Tibial nerve (tissue), 4 donors: Measurements from ENCODE around the gene MTFP1. TPM values are rescaled to one million over a fixed set of nuclear protein-coding genes. Genes with fewer than 3 reads are reported as not detected.

Source experiments
- DNase-seq, 2 donors: peaks; one replicate each; pipeline ENCODE4 v3.0.0-alpha.2; 2019; ENCODE audit warnings: low spot score in 2 of 2
- H3K27ac ChIP-seq, 4 donors: fragments of 200-600 bp; sonication (generic) in 3 of 4; one replicate each; pipeline ENCODE4 v1.5.1; 2017 to 2019; ENCODE audit warnings: mild to moderate bottlenecking in 1 of 4
- H3K27me3 ChIP-seq, 2 donors: fragments of 200-600 bp; sonication (generic) in 1 of 2; one replicate each; pipeline versions ENCODE4 v1.5.1 to v1.6.0; 2017 to 2019
- H3K36me3 ChIP-seq, 3 donors: fragments of 200-600 bp; sonication (generic); one replicate each; pipeline ENCODE4 v1.5.1; 2018 to 2019
- H3K4me1 ChIP-seq, 4 donors: fragments of 200-600 bp; sonication (generic) in 3 of 4; one replicate each; pipeline ENCODE4 v1.5.1; 2017 to 2019
- H3K4me3 ChIP-seq, 4 donors: fragments of 200-600 bp; sonication (generic) in 3 of 4; one replicate each; pipeline ENCODE4 v1.5.1; 2017 to 2019; ENCODE audit warnings: mild to moderate bottlenecking in 1 of 4, moderate library complexity in 1 of 4
- H3K9me3 ChIP-seq, 4 donors: fragments of 200-600 bp; sonication (generic) in 3 of 4; one replicate each; pipeline ENCODE4 v1.5.1; 2017 to 2019
- CTCF ChIP-seq, 5 experiments: fragments of 200-600 bp in 3 of 5; fragments of 450-650 bp in 2 of 5; sonication (generic) in 3 of 5; IDR thresholded peaks; one replicate each; pipeline ENCODE4 v1.5.1; 2016 to 2019; ENCODE audit warnings: antibody characterized with exemption in 5 of 5, mild to moderate bottlenecking in 3 of 5, moderate library complexity in 2 of 5
- EP300 ChIP-seq, 2 donors: sonication (generic); formaldehyde crosslinking; IDR thresholded peaks; one replicate each; pipeline ENCODE4 v1.6.1; 2017; ENCODE audit warnings: antibody characterized with exemption in 2 of 2, mild to moderate bottlenecking in 1 of 2
- POLR2A ChIP-seq, 2 donors: fragments of 450-650 bp; IDR thresholded peaks; one replicate each; pipeline ENCODE4 v1.6.1; 2017; ENCODE audit warnings: antibody characterized with exemption in 2 of 2, mild to moderate bottlenecking in 2 of 2, moderate library complexity in 2 of 2
- WGBS, 2 donors: methylation state at CpG; one replicate each; pipeline ENCODE4 v1.1.5; 2018; 5-methylcytosine and 5-hydroxymethylcytosine counted together
- small RNA-seq: library from RNA; depleted of rRNA; stranded (forward); fragments of <200 nt; gene quantifications from one replicate; pipeline ENCODE3, GENCODE V24; 2016
- total RNA-seq, 4 donors: library from RNA; depleted of rRNA; stranded (reverse); fragments of >200 nt; gene quantifications; one replicate each; pipeline ENCODE4 v1.1.0, GENCODE V29; 2016

MTFP1 gene
- total RNA-seq, 4 donors from 2014 or later, result 2.2 to 12.7 (median 7.3) TPM

DNA sequence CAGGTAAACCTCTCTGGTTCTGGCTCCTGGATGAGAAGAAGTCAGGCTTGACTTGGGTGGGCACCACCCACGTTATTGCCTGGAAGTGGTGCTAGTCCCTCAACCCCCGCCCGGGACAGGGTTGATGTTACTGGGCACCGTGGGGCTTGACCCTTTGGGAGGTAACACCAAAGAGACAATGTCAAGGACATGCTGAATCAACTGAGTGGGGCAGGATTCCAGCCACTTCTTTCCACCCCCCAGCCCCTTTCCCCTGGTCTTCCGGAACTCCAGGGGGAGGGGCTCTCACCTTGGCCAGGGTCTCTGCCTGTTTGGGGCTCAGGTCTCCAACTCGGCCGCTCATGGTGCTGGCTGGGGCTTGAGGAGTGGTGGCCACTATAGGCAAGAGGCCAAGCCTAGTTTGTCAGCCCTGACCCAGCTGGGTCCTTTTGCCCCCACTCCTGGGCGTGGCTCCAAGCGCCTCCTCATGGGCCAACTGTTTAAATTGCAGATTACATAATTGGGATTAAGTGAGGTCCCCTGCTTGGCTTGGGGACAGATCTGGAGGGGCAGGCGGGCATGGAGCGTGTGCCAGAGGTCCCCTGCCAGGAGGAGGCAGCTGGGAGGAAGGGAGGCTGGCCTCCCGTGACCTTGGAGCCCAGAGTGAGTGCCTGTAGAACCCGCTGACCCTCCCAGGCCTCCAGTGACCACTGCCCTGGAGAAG lies 46.2 kb downstream of the MTFP1 start, which contains the start of gene SEC14L3:
Gene SEC14L3 (minus strand): TSS at position 402 of the 703 bp plus-strand sequence. CDS start 59 bp downstream, at position 343.
- 49 to 64% methylated on average over 13 of the region's 13 CpGs for WGBS, 2 donors
- TF ChIP-seq CTCF (IDR thresholded peaks at IDR 0.05) (no peak), EP300 (IDR thresholded peaks at IDR 0.05) (no peak), POLR2A (IDR thresholded peaks at IDR 0.05) (no peak)
- no peak within 1 kb of the TSS for H3K27ac ChIP-seq
- no peaks in the 10 kb centered on the region for H3K4me1 ChIP-seq
- no peak for DNase-seq
- no peaks in the 10 kb centered on the region for H3K36me3 ChIP-seq
- no peak within 1 kb of the TSS for H3K4me3 ChIP-seq
- H3K27me3 ChIP-seq, result peaks cover 0 to 4% of the 10 kb centered on the region in 2 donors
- no peaks in the 10 kb centered on the region for H3K9me3 ChIP-seq

GRCh38 chr22:30472994-30473720 lies 47.6 kb downstream of the MTFP1 start:
- no peak overlapping the region for H3K27ac ChIP-seq
- no peaks in the 10 kb centered on the region for H3K9me3 ChIP-seq
- DNase-seq, result no peak
- TF ChIP-seq CTCF (IDR thresholded peaks at IDR 0.05) (no peak), EP300 (IDR thresholded peaks at IDR 0.05) (no peak), POLR2A (IDR thresholded peaks at IDR 0.05) (no peak)
- WGBS, 2 donors, result 71 to 75% methylated on average over 4 of the region's 4 CpGs
- peaks cover 0 to 4% of the 10 kb centered on the region in 2 donors for H3K27me3 ChIP-seq
- no peaks in the 10 kb centered on the region for H3K4me1 ChIP-seq
- H3K4me3 ChIP-seq, result no peak overlapping the region
- H3K36me3 ChIP-seq, result no peaks in the 10 kb centered on the region

- 95% methylated on average over 4 of the region's 4 CpGs for WGBS, 2 donors
- no peak for DNase-seq
- Histone ChIP-seq H3K27ac (no peak overlapping the region), H3K36me3 (no peaks in the 10 kb centered on the region), H3K4me3 (no peak overlapping the region), H3K4me1 (no peaks in the 10 kb centered on the region), H3K27me3 (peaks cover 0 to 4% of the 10 kb centered on the region in 2 donors), H3K9me3 (no peaks in the 10 kb centered on the region)
- TF ChIP-seq EP300 (IDR thresholded peaks at IDR 0.05), result no peak
- TF ChIP-seq POLR2A (IDR thresholded peaks at IDR 0.05), result no peak
- no peak for TF ChIP-seq CTCF (IDR thresholded peaks at IDR 0.05)
These were observed 48.6 kb downstream of the MTFP1 start for GRCh38 chr22:30474121-30474520.

- Histone ChIP-seq H3K4me1 (no peaks in the 10 kb centered on the region), H3K27ac (no peak overlapping the region), H3K27me3 (peaks cover 0 to 4% of the 10 kb centered on the region in 2 donors), H3K4me3 (no peak overlapping the region), H3K9me3 (no peaks in the 10 kb centered on the region), H3K36me3 (no peaks in the 10 kb centered on the region)
- no peak for DNase-seq
- WGBS, 2 donors, result 46 to 47% methylated on average over 6 of the region's 6 CpGs
- TF ChIP-seq POLR2A (IDR thresholded peaks at IDR 0.05), result no peak
- no peak for TF ChIP-seq CTCF (IDR thresholded peaks at IDR 0.05)
- TF ChIP-seq EP300 (IDR thresholded peaks at IDR 0.05), result no peak
These were observed 49.3 kb downstream of the MTFP1 start for GRCh38 chr22:30474683-30475424.

Small RNA genes lying within 50 kb of the gene (small RNA-seq; reads per million reads assigned to genes)
- not detected for gene AC004832.3
- not detected for gene RNU6-564P

Other genes starting within 250 kb of the MTFP1 start
- under 1 TPM; 0.30 to 0.84 (median 0.72) TPM for gene LIF, start 179.0 kb upstream of the MTFP1 start, total RNA-seq
- gene OSM, start 158.9 kb upstream of the MTFP1 start, total RNA-seq, result 10 to 100 TPM in 1 of 4 donors, 1 to 10 TPM in 3; 1.4 to 19.7 (median 4.2) TPM
- 10 to 100 TPM; 38.7 to 57.9 (median 45.3) TPM for gene CASTOR1, start 136.3 kb upstream of the MTFP1 start, total RNA-seq
- 10 to 100 TPM; 46.8 to 63.9 (median 52.1) TPM for gene TBC1D10A, start 98.8 kb upstream of the MTFP1 start, total RNA-seq
- 10 to 100 TPM; 76.2 to 98.1 (median 91.7) TPM for gene SF3A1, start 68.9 kb upstream of the MTFP1 start, total RNA-seq
- 10 to 100 TPM in 1 of 4 donors, 1 to 10 TPM in 3; 1.0 to 10.5 (median 5.2) TPM for gene CCDC157, start 68.8 kb upstream of the MTFP1 start, total RNA-seq
- 10 to 100 TPM; 19.9 to 42.4 (median 25.2) TPM for gene RNF215, start 38.4 kb upstream of the MTFP1 start, total RNA-seq
- 10 to 100 TPM; 10.0 to 29.1 (median 12.4) TPM for gene SEC14L2, start 28.8 kb upstream of the MTFP1 start, total RNA-seq
- not detected for gene SEC14L3, start 46.2 kb downstream of the MTFP1 start, total RNA-seq
- gene SEC14L4, start 79.9 kb downstream of the MTFP1 start, total RNA-seq, result under 1 TPM in 1 of 4 donors, not detected in 3; 0.30 TPM
- gene SEC14L6, start 121.0 kb downstream of the MTFP1 start, total RNA-seq, result 1 to 10 TPM in 1 of 4 donors, under 1 TPM in 3; 0.21 to 3.3 (median 0.94) TPM
- 10 to 100 TPM; 17.4 to 22.2 (median 18.8) TPM for gene GAL3ST1, start 148.9 kb downstream of the MTFP1 start, total RNA-seq
- gene PES1, start 166.1 kb downstream of the MTFP1 start, total RNA-seq, result 10 to 100 TPM; 53.9 to 74.7 (median 70.3) TPM
- 10 to 100 TPM; 38.2 to 56.1 (median 43.8) TPM for gene TCN2, start 181.4 kb downstream of the MTFP1 start, total RNA-seq
- 10 to 100 TPM in 1 of 4 donors, 1 to 10 TPM in 3; 6.1 to 15.0 (median 7.3) TPM for gene SLC35E4, start 210.0 kb downstream of the MTFP1 start, total RNA-seq
- 10 to 100 TPM in 3 of 4 donors, 1 to 10 TPM in 1; 8.8 to 12.0 (median 10.4) TPM for gene DUSP18, start 242.1 kb downstream of the MTFP1 start, total RNA-seq